H1 (cell line): ENCODE measurements around the gene B3GALNT1. TPM values are rescaled to one million over a fixed set of nuclear protein-coding genes. Genes with fewer than 3 reads are reported as not detected.

ENCODE experiments used
- CTCF ChIA-PET: fragments of 300-600 bp; sonication (Branson Sonifier 250); formaldehyde crosslinking; loops from one replicate; lab custom pipeline; 2021; ENCODE audit not compliant: partially characterized antibody; lab: Charles Lee
- POLR2A ChIA-PET: fragments of 300-600 bp; sonication (Branson Sonifier 250); formaldehyde crosslinking; loops from one replicate; lab custom pipeline; 2021; ENCODE audit warnings: inconsistent platforms; ENCODE audit not compliant: partially characterized antibody; lab: Charles Lee
- DNase-seq, 2 experiments: peaks; one replicate each; pipeline versions ENCODE4 v3.0.0 to v3.0.0-alpha.2; 2010 to 2022; ENCODE audit warnings: low spot score in 2 of 2, low read depth in 1 of 2, mixed read lengths in 1 of 2
- FAIRE-seq: peaks from 2 replicates; lab custom pipeline; 2011; peaks lifted over from hg19 to GRCh38; lab: Jason Lieb, UNC
- H2AFZ ChIP-seq: 2 replicates; pipeline ENCODE4 v1.8.1; 2012; ENCODE audit warnings: low read length, inconsistent platforms
- H2AK5ac ChIP-seq: 2 replicates; pipeline ENCODE4 v1.6.1; 2013; ENCODE audit warnings: low read depth, low read length
- H2BK120ac ChIP-seq: replicated peaks from 2 replicates; pipeline ENCODE3; 2013; ENCODE audit warnings: low read depth, low read length, inconsistent platforms
- H2BK12ac ChIP-seq: 2 replicates; pipeline ENCODE4 v1.6.1; 2013; ENCODE audit warnings: low read depth, low read length
- H2BK15ac ChIP-seq: 2 replicates; pipeline ENCODE4 v1.6.1; 2013; ENCODE audit warnings: low read length
- H2BK20ac ChIP-seq: 2 replicates; pipeline ENCODE4 v1.6.1; 2013; ENCODE audit warnings: low read length
- H2BK5ac ChIP-seq: 2 replicates; pipeline ENCODE4 v1.6.1; 2013; ENCODE audit warnings: low read depth, low read length
- H3K14ac ChIP-seq: 2 replicates; pipeline ENCODE4 v1.6.1; 2013; ENCODE audit warnings: inconsistent platforms; ENCODE audit not compliant: insufficient read length
- H3K18ac ChIP-seq: 2 replicates; pipeline ENCODE4 v1.6.1; 2013; ENCODE audit warnings: low read length; ENCODE audit errors: extremely low read depth
- H3K23ac ChIP-seq: 2 replicates; pipeline ENCODE4 v1.6.1; 2013; ENCODE audit warnings: inconsistent platforms; ENCODE audit not compliant: insufficient read length
- H3K23me2 ChIP-seq: 2 replicates; pipeline ENCODE4 v1.6.1; 2013; ENCODE audit warnings: low read depth, low read length
- H3K27ac ChIP-seq: 2 replicates; pipeline ENCODE4 v1.6.1; 2011; ENCODE audit warnings: low read depth, low read length, inconsistent platforms
- H3K27me3 ChIP-seq, 4 experiments: replicated peaks in 1 of 4; 1 replicate in 1 of 4; 2 replicates in 3 of 4; pipeline versions ENCODE4 v1.6.1 to v1.8.1; 2011 to 2013; ENCODE audit warnings: low read length in 3 of 4, mild to moderate bottlenecking in 3 of 4, inconsistent platforms in 2 of 4, mixed read lengths in 2 of 4, moderate library complexity in 1 of 4; ENCODE audit not compliant: control insufficient read depth in 3 of 4, insufficient read depth in 3 of 4; ENCODE audit errors: extremely low read depth in 1 of 4
- H3K36me3 ChIP-seq, 4 experiments: 2 replicates each; pipeline versions ENCODE4 v1.6.1 to v1.8.1; 2011 to 2013; ENCODE audit warnings: mild to moderate bottlenecking in 4 of 4, low read length in 3 of 4, moderate library complexity in 2 of 4, control low read depth in 1 of 4, inconsistent platforms in 1 of 4; ENCODE audit not compliant: insufficient read depth in 4 of 4, control insufficient read depth in 2 of 4
- H3K4ac ChIP-seq: replicated peaks from 2 replicates; pipeline ENCODE3; 2013; ENCODE audit warnings: low read length, low read depth, mixed read lengths, inconsistent platforms; ENCODE audit not compliant: insufficient read length
- H3K4me1 ChIP-seq, 4 experiments: replicated peaks in 1 of 4; 1 replicate in 1 of 4; 2 replicates in 3 of 4; pipeline versions ENCODE4 v1.6.1 to v1.8.1; 2011 to 2013; ENCODE audit warnings: low read length in 3 of 4, inconsistent platforms in 2 of 4, mixed read lengths in 1 of 4; ENCODE audit not compliant: insufficient read depth in 4 of 4, control insufficient read depth in 3 of 4
- H3K4me2 ChIP-seq, 2 experiments: 2 replicates each; pipeline versions ENCODE4 v1.6.1 to v1.8.1; 2011 to 2013; ENCODE audit warnings: low read depth in 2 of 2, low read length in 2 of 2, control low read depth in 1 of 2, inconsistent platforms in 1 of 2, mild to moderate bottlenecking in 1 of 2; ENCODE audit not compliant: insufficient read depth in 1 of 2
- H3K4me3 ChIP-seq, 4 experiments: fragments of 200-600, 300-600 bp in 1 of 4; sonication (generic), shearing (Covaris generic), sonication (Bioruptor Twin) in 1 of 4; 2 replicates each; pipeline versions ENCODE4 v1.5.1 to v1.8.1; 2011 to 2016; ENCODE audit warnings: low read length in 4 of 4, low read depth in 3 of 4, control low read depth in 2 of 4, inconsistent platforms in 2 of 4, mild to moderate bottlenecking in 2 of 4, mixed read lengths in 1 of 4, moderate library complexity in 1 of 4; ENCODE audit not compliant: insufficient read depth in 2 of 4; ENCODE audit errors: extremely low read depth in 1 of 4
- H3K56ac ChIP-seq: replicated peaks from 2 replicates; pipeline ENCODE3; 2013; ENCODE audit warnings: low read depth, mild to moderate bottlenecking, mixed read lengths, low read length, inconsistent platforms; ENCODE audit not compliant: insufficient read length
- H3K79me1 ChIP-seq: 2 replicates; pipeline ENCODE4 v1.6.1; 2013; ENCODE audit warnings: low read depth, low read length, control low read depth
- H3K79me2 ChIP-seq, 2 experiments: 2 replicates each; pipeline versions ENCODE4 v1.6.1 to v1.8.1; 2012 to 2013; ENCODE audit warnings: low read length in 2 of 2, mild to moderate bottlenecking in 2 of 2, inconsistent platforms in 1 of 2; ENCODE audit not compliant: insufficient read depth in 2 of 2, control insufficient read depth in 1 of 2
- H3K9ac ChIP-seq, 4 experiments: replicated peaks in 1 of 4; 1 replicate in 1 of 4; 2 replicates in 3 of 4; pipeline versions ENCODE4 v1.6.1 to v1.8.1; 2011 to 2013; ENCODE audit warnings: low read depth in 3 of 4, low read length in 3 of 4, control low read depth in 2 of 4, mild to moderate bottlenecking in 2 of 4, moderate library complexity in 2 of 4, inconsistent platforms in 1 of 4; ENCODE audit errors: extremely low read depth in 1 of 4
- H3K9me3 ChIP-seq, 2 experiments: 2 replicates each; pipeline versions ENCODE4 v1.6.1 to v1.8.1; 2012 to 2013; ENCODE audit warnings: mild to moderate bottlenecking in 2 of 2, moderate library complexity in 2 of 2, control low read depth in 1 of 2, inconsistent platforms in 1 of 2, low read depth in 1 of 2, low read length in 1 of 2, mixed read lengths in 1 of 2; ENCODE audit not compliant: insufficient read depth in 2 of 2
- H4K20me1 ChIP-seq, 2 experiments: replicated peaks in 1 of 2; 2 replicates each; pipeline versions ENCODE3 to v1.8.1; 2011 to 2013; ENCODE audit warnings: inconsistent platforms in 2 of 2, low read length in 2 of 2, mild to moderate bottlenecking in 1 of 2; ENCODE audit not compliant: insufficient read depth in 2 of 2, control insufficient read depth in 1 of 2
- H4K5ac ChIP-seq: 2 replicates; pipeline ENCODE4 v1.6.1; 2013; ENCODE audit warnings: low read length, low read depth, mixed read lengths, inconsistent platforms; ENCODE audit not compliant: insufficient read length
- H4K8ac ChIP-seq: 2 replicates; pipeline ENCODE4 v1.8.0; 2013; ENCODE audit warnings: mild to moderate bottlenecking, moderate library complexity, low read length, inconsistent platforms; ENCODE audit not compliant: insufficient read depth; ENCODE audit errors: extremely low read depth
- H4K91ac ChIP-seq: replicated peaks from 2 replicates; pipeline ENCODE3; 2013; ENCODE audit warnings: low read length, mixed read lengths, inconsistent platforms; ENCODE audit not compliant: insufficient read length
- BACH1 ChIP-seq: IDR thresholded peaks from 2 replicates; pipeline ENCODE4 v1.6.1; 2012; ENCODE audit warnings: low read length, improper control_type of control experiment
- FOSL1 ChIP-seq: IDR thresholded peaks from 2 replicates; pipeline ENCODE4 v1.6.1; 2011; ENCODE audit warnings: mild to moderate bottlenecking, low read depth, low read length, moderate library complexity; ENCODE audit not compliant: insufficient read depth
- NANOG ChIP-seq: IDR thresholded peaks from 2 replicates; pipeline ENCODE4 v1.6.1; 2011; ENCODE audit warnings: low read length, low read depth, mild to moderate bottlenecking, inconsistent platforms; ENCODE audit not compliant: insufficient read depth, poor library complexity, severe bottlenecking
- TCF12 ChIP-seq: IDR thresholded peaks from 2 replicates; pipeline ENCODE4 v1.6.1; 2011; ENCODE audit warnings: low read depth, mild to moderate bottlenecking, low read length
- WGBS, 2 experiments: shearing (Covaris generic) in 1 of 2; methylation state at CpG; one replicate each; pipeline versions ENCODE4 v1.1.6 to v1.1.7; 2013 to 2015; ENCODE audit warnings: low lambda C conversion rate in 2 of 2, mixed read lengths in 2 of 2, inconsistent platforms in 1 of 2, low coverage in 1 of 2, missing lambda C conversion rate in 1 of 2; ENCODE audit not compliant: insufficient replicate concordance in 2 of 2, insufficient coverage in 1 of 2, insufficient read length in 1 of 2; ENCODE audit errors: extremely low coverage in 1 of 2, missing lambda C conversion rate in 1 of 2; 5-methylcytosine and 5-hydroxymethylcytosine counted together
- long read RNA-seq, 2 experiments: library from RNA in 1 of 2; library from capped mRNA in 1 of 2; stranded (forward); transcript quantifications; one replicate each; pipeline ENCODE4 v2.0.0, GENCODE V29; 2021; ENCODE audit warnings: inconsistent platforms in 1 of 2
- polyA minus RNA-seq, 3 experiments: library from RNA; depleted of rRNA, polyadenylated mRNA; stranded (reverse); fragments of >200 nt; gene quantifications; 1 replicate in 2 of 3; 2 replicates in 1 of 3; pipeline ENCODE4 v1.2.3, GENCODE V29; 2011
- polyA plus RNA-seq, 7 experiments: library from polyadenylated mRNA; depleted of rRNA in 3 of 7; stranded (reverse) in 5 of 7; unstranded in 2 of 7; fragments of >200 nt in 5 of 7; fragments of 200-250 nt in 2 of 7; gene quantifications; 1 replicate in 5 of 7; 2 replicates in 1 of 7; 4 replicates in 1 of 7; pipeline versions ENCODE4 v1.2.1 to v1.2.3, GENCODE V29; 2011 to 2013; ENCODE audit warnings: missing spikeins in 2 of 7, mixed read lengths in 2 of 7
- total RNA-seq: library from RNA; stranded (reverse); fragmentation: NEBNext Ultra II Directional; extraction: Animal tissue kit (Norgen Biotek cat#: 25700); gene quantifications from 2 replicates; pipeline ENCODE4 v1.2.1, GENCODE V29; 2021

Gene B3GALNT1, protein sequence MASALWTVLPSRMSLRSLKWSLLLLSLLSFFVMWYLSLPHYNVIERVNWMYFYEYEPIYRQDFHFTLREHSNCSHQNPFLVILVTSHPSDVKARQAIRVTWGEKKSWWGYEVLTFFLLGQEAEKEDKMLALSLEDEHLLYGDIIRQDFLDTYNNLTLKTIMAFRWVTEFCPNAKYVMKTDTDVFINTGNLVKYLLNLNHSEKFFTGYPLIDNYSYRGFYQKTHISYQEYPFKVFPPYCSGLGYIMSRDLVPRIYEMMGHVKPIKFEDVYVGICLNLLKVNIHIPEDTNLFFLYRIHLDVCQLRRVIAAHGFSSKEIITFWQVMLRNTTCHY
- 7.2 and 8.1 TPM in 2 replicates for total RNA-seq
- polyA plus RNA-seq (2011; rRNA removed): 4.2 and 5.0 TPM in 2 replicates
- 4.4 TPM for polyA plus RNA-seq (2011; cell fraction: cytosol; rRNA removed)
- polyA plus RNA-seq (2011; cell fraction: nucleus; rRNA removed): 8.0 TPM
- polyA plus RNA-seq (2012, experiment 1 of 2): 4.1 to 6.3 TPM (median 5.5 TPM) in 4 replicates
- 1.1 TPM for polyA plus RNA-seq (2012, experiment 2 of 2)
- 6.5 TPM for polyA plus RNA-seq (2013, experiment 1 of 2)
- 6.7 TPM for polyA plus RNA-seq (2013, experiment 2 of 2)
- polyA minus RNA-seq (2011; rRNA and poly(A)+ RNA removed): 13.4 and 15.3 TPM in 2 replicates
- 6.2 TPM for polyA minus RNA-seq (2011; cell fraction: cytosol; rRNA and poly(A)+ RNA removed)
- polyA minus RNA-seq (2011; cell fraction: nucleus; rRNA and poly(A)+ RNA removed): 15.2 TPM
- long read RNA-seq, experiment 1, partial matches to known transcripts: 3 of 10 reads
- long read RNA-seq, experiment 1, other reads (novel, unspliced or antisense): 3 of 10 reads
- long read RNA-seq, experiment 2, partial matches to known transcripts: 0 of 5 reads
- long read RNA-seq, experiment 2, other reads (novel, unspliced or antisense): 4 of 5 reads

DNA sequence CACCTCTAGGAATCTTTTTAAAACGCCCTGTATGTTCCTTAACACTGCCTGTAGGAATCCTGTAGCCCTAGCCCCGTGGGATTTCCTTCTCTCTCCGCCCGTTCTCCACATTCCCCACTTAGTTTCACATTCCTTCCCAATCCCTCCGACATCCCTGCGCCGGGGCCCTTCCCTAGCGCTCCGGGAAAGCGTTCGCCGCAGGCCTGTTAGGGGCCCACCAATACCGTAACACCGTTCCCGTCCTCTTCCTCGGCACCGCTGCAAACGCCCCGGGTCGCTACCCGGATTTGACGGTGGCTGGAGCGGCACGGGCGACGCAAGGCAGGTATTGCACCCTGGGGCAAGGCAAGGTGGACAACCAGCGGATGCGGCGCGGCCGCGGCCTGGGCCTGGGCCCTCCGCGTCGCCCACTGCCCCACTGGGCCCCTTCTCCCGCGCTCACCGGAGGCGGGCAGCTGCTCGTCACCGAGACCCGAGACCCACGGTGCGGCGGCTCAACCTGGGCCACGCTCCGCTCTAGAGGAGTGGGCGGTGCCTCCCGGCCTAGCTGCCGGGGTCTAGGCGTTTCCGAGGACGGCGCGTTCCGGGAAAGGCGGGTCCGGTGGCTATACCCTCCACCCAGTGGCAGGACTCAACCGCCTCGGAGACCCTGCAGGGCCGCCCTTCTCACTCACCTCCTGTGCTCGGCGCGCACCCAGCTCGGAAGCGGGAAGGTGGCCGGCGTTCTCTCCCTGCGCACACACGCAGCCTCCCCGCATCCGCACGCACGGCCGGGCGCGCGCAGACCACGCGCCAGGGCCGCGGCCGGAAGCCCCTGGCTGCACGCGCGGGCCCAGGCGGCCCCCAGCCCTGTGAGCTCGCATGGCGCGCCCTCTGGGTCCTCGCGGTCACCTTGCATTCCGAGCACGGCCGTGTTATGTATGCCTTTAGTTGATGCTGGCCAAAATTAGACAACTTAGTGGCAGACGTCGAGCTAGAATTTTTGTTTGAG is at the start of gene B3GALNT1:
TSS of gene B3GALNT1 (minus strand) at position 789 of the 991 bp plus-strand sequence. CDS start 18,595 bp downstream, outside the sequence.
- no peak within 1 kb of the TSS for H3K4ac ChIP-seq
- no peak within 1 kb of the TSS for H2BK15ac ChIP-seq
- no peaks in the 10 kb centered on the region for H3K79me2 ChIP-seq
- H2AK5ac ChIP-seq: no peak within 1 kb of the TSS
- peaks cover 3 to 24% (median 12%) of the 10 kb centered on the region in 4 experiments for H3K27me3 ChIP-seq
- peak within 1 kb of the TSS; percentile 100 for H2AFZ ChIP-seq
- WGBS, 2 experiments: 6% methylated on average over 77 of the region's 97 CpGs; no CpG with 5 or more reads in 1 of the 2 experiments
- H4K8ac ChIP-seq: peak within 1 kb of the TSS; percentile 98
- no peaks in the 10 kb centered on the region for H3K4me1 ChIP-seq
- no peak within 1 kb of the TSS for H4K5ac ChIP-seq
- no peak within 1 kb of the TSS for H3K56ac ChIP-seq
- FAIRE-seq (peak; percentile 13), DNase-seq (peak; percentile 23 to 80)
- no peak within 1 kb of the TSS for H3K27ac ChIP-seq
- H3K9me3 ChIP-seq: no peaks in the 10 kb centered on the region
- peaks cover 5% of the 10 kb centered on the region; the same call in 1 of the 2 replicates for H3K23me2 ChIP-seq
- H3K36me3 ChIP-seq: no peaks in the 10 kb centered on the region
- peak within 1 kb of the TSS in 3 of 4 experiments; percentile 60 to 70 (median 68); a peak in 5 of 7 replicates for H3K9ac ChIP-seq
- H2BK20ac ChIP-seq: no peak within 1 kb of the TSS
- no peak within 1 kb of the TSS for H2BK120ac ChIP-seq
- H4K20me1 ChIP-seq: no peaks in the 10 kb centered on the region
- peak within 1 kb of the TSS; percentile 72 to 94 for H3K4me2 ChIP-seq
- no peak within 1 kb of the TSS for H3K14ac ChIP-seq
- peak within 1 kb of the TSS; percentile 38 for H4K91ac ChIP-seq
- peak within 1 kb of the TSS; percentile 63; the same call in 1 of the 2 replicates for H3K18ac ChIP-seq
- H3K23ac ChIP-seq: no peak within 1 kb of the TSS
- POLR2A ChIA-PET: interaction anchor here (0.6 to 1.3 kb wide), 3 partner anchors 9 to 308 kb away, joined by 3 to 4 read pairs (median 3); no protein-coding TSS in a partner anchor
- CTCF ChIA-PET: interaction anchor here (0.6 to 5.9 kb wide), 6 partner anchors 8 to 318 kb away, joined by 3 to 48 read pairs (median 3); no protein-coding TSS in a partner anchor
- no peaks in the 10 kb centered on the region for H3K79me1 ChIP-seq
- H2BK12ac ChIP-seq: peak within 1 kb of the TSS; percentile 64; the same call in 1 of the 2 replicates
- peak within 1 kb of the TSS; percentile 49 to 62 (median 55) for H3K4me3 ChIP-seq
- no peak within 1 kb of the TSS; the same call in 1 of the 2 replicates for H2BK5ac ChIP-seq
- TF ChIP-seq TCF12 (0 out of 2 replicates have a peak, but pooled peaks have one; percentile 44), FOSL1 (no peak), BACH1 (no peak), NANOG (no peak)
